Gastrocnemius medialis (tissue), 4 donors: ENCODE results near the gene OBI1.

Source experiments
- POLR2A ChIP-seq, 2 donors: fragments of 450-650 bp; IDR thresholded peaks; one replicate each; pipeline ENCODE4 v1.6.1; 2017; ENCODE audit warnings: antibody characterized with exemption in 2 of 2, mild to moderate bottlenecking in 2 of 2, moderate library complexity in 2 of 2
- TF ChIP-seq, protein P1 (sequence below), 5 experiments: fragments of 450-650 bp in 3 of 5; fragments of 200-600 bp in 2 of 5; sonication (generic) in 2 of 5; IDR thresholded peaks in 4 of 5; conservative IDR thresholded peaks in 1 of 5; 1 replicate in 4 of 5; 2 replicates in 1 of 5; pipeline ENCODE4 v1.5.1; 2016 to 2019; ENCODE audit warnings: antibody characterized with exemption in 5 of 5, mild to moderate bottlenecking in 3 of 5, moderate library complexity in 3 of 5

DNA sequence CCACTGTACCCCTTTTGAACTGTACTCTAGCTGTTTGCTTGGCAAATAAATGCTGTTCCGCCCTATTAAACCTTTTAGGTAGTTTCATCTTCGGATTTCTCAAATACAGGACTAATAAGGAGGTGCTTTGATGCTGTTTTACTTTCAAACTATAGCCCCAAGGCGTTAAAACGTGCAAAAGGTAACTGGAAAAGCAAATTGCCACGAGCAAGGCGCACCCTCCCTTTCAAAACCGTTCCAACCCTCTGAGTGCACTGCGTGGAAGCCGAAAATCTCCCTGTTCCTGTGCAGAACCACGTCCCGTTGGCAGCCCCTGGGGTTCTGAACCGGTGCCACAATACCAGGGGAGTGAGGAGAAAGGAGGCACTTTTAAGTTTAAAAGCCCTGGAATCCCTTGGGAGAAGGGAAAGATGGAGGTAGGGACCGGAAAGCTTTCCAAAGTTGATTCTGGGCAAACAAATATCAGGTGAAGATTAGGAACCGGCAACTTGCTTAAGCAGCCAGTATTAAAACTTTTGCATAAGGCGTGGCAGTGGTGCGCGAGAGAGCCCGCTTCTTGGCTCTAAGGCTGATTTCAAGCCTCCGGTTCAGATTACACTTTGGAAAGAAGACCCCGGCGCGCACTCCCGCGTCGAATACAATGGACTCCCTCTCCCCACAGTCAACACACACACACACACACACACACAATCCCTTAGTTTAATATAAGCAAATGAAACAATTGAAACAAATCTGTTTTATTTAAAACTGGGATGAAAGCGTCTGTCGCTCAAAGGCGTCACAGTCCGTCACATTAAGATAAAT is 65.1 kb downstream of the OBI1 start:
- TF ChIP-seq, protein P1, sequence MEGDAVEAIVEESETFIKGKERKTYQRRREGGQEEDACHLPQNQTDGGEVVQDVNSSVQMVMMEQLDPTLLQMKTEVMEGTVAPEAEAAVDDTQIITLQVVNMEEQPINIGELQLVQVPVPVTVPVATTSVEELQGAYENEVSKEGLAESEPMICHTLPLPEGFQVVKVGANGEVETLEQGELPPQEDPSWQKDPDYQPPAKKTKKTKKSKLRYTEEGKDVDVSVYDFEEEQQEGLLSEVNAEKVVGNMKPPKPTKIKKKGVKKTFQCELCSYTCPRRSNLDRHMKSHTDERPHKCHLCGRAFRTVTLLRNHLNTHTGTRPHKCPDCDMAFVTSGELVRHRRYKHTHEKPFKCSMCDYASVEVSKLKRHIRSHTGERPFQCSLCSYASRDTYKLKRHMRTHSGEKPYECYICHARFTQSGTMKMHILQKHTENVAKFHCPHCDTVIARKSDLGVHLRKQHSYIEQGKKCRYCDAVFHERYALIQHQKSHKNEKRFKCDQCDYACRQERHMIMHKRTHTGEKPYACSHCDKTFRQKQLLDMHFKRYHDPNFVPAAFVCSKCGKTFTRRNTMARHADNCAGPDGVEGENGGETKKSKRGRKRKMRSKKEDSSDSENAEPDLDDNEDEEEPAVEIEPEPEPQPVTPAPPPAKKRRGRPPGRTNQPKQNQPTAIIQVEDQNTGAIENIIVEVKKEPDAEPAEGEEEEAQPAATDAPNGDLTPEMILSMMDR (IDR thresholded peaks at IDR 0.05 in 4 of 5, conservative IDR thresholded peaks at IDR 0.05 in 1 of 5) = no peak
- no peak for TF ChIP-seq POLR2A (IDR thresholded peaks at IDR 0.05)
